K562 (cell line): ENCODE results near the gene TBXAS1. TPM values are rescaled to one million over a fixed set of nuclear protein-coding genes. Genes with fewer than 3 reads are reported as not detected.

Experiments used
- ATAC-seq: fragments of 200-7000 bp; cut with Tn5 transposase; 3 replicates; pipeline ENCODE4 v1.9.1; 2020; ENCODE audit warnings: moderate library complexity
- BruUV-seq: library from RNA; stranded (reverse); fragments of 400-500 nt; replicated peaks from 2 replicates; lab custom pipeline; 2021; lab: Mats Ljungman, UMichigan
- CTCF ChIA-PET: fragments of 300-600 bp; formaldehyde crosslinking; extraction: SDS; loops from one replicate; lab custom pipeline; 2021; ENCODE audit warnings: low intra/inter-chr PET ratio; lab: Yijun Ruan, JAX
- POLR2A ChIA-PET: fragments of 300-600, 350-650 bp; sonication (Branson Sonifier 250); formaldehyde crosslinking; extraction: SDS; loops from one replicate; lab custom pipeline; 2021; ENCODE audit warnings: antibody characterized with exemption, inconsistent platforms; lab: Yijun Ruan, JAX
- DNase-seq, 4 experiments: peaks; one replicate each; pipeline versions ENCODE4 v3.0.0 to v3.0.0-alpha.2; 2011 to 2018; ENCODE audit warnings: low spot score in 3 of 4, mixed read lengths in 3 of 4; ENCODE audit errors: extremely low read depth in 1 of 4
- FAIRE-seq: peaks from 2 replicates; lab custom pipeline; 2011; peaks lifted over from hg19 to GRCh38; lab: Jason Lieb, UNC
- H2AFZ ChIP-seq: 2 replicates; pipeline ENCODE4 v1.6.0; 2011; ENCODE audit warnings: low read depth, low read length, control low read depth, inconsistent platforms
- H3K27ac ChIP-seq: fragments of 200-600 bp; 3 replicates; pipeline ENCODE4 v1.8.0; 2011; ENCODE audit warnings: low read depth, mild to moderate bottlenecking, control low read depth, inconsistent platforms, low read length, moderate library complexity, mixed read lengths; ENCODE audit errors: extremely low read depth
- H3K27me3 ChIP-seq, 2 experiments: fragments of 300-600 bp in 1 of 2; 2 replicates in 1 of 2; 3 replicates in 1 of 2; pipeline versions ENCODE4 v1.6.0 to v1.8.0; 2011; ENCODE audit warnings: inconsistent platforms in 2 of 2, low read length in 2 of 2, mild to moderate bottlenecking in 1 of 2, mixed read lengths in 1 of 2, moderate library complexity in 1 of 2; ENCODE audit not compliant: control insufficient read depth in 2 of 2, insufficient read depth in 2 of 2
- H3K36me3 ChIP-seq: fragments of 300-600 bp; 3 replicates; pipeline ENCODE4 v1.8.0; 2011; ENCODE audit warnings: mild to moderate bottlenecking, low read length, inconsistent platforms; ENCODE audit not compliant: control insufficient read depth, insufficient read depth
- H3K4me1 ChIP-seq, 2 experiments: fragments of 200-600 bp in 1 of 2; replicated peaks in 1 of 2; 2 replicates in 1 of 2; 3 replicates in 1 of 2; pipeline versions ENCODE4 v1.5.1 to v1.8.0; 2011; ENCODE audit warnings: inconsistent platforms in 2 of 2, low read length in 2 of 2, mild to moderate bottlenecking in 1 of 2, mixed read lengths in 1 of 2, moderate library complexity in 1 of 2; ENCODE audit not compliant: control insufficient read depth in 2 of 2, insufficient read depth in 2 of 2
- H3K4me2 ChIP-seq: 2 replicates; pipeline ENCODE4 v1.6.1; 2011; ENCODE audit warnings: low read length, control low read depth, inconsistent platforms, mixed read lengths; ENCODE audit not compliant: insufficient read depth
- H3K4me3 ChIP-seq: fragments of 200-600 bp; sonication (generic), shearing (Covaris generic); 2 replicates; pipeline ENCODE4 v1.5.1; 2016; ENCODE audit warnings: control low read depth, inconsistent platforms
- H3K79me2 ChIP-seq: fragments of 200-600 bp; 3 replicates; pipeline ENCODE4 v1.8.0; 2011; ENCODE audit warnings: low read length, inconsistent platforms; ENCODE audit not compliant: control insufficient read depth, insufficient read depth
- H3K9ac ChIP-seq, 2 experiments: 2 replicates each; pipeline versions ENCODE4 v1.6.0 to v1.6.1; 2011; ENCODE audit warnings: low read depth in 2 of 2, low read length in 2 of 2, control low read depth in 1 of 2, inconsistent platforms in 1 of 2, mild to moderate bottlenecking in 1 of 2, mixed read lengths in 1 of 2; ENCODE audit not compliant: insufficient read depth in 1 of 2
- H3K9me1 ChIP-seq: one replicate; pipeline ENCODE4 v1.6.0; 2011; ENCODE audit warnings: inconsistent platforms, mild to moderate bottlenecking, low read length, moderate library complexity; ENCODE audit not compliant: control insufficient read depth, insufficient read depth
- H3K9me3 ChIP-seq: replicated peaks from 2 replicates; pipeline ENCODE4 v1.5.1; 2011; ENCODE audit warnings: low read depth, low read length, inconsistent platforms; ENCODE audit not compliant: control insufficient read depth, insufficient read depth
- H4K20me1 ChIP-seq: replicated peaks from 2 replicates; pipeline ENCODE4 v1.6.1; 2011; ENCODE audit warnings: low read length, inconsistent platforms, mixed read lengths; ENCODE audit not compliant: control insufficient read depth, insufficient read depth
- ARNT ChIP-seq, 2 experiments: fragments of 450-650 bp; IDR thresholded peaks; 2 replicates each; pipeline ENCODE4 v1.6.1; 2016; ENCODE audit warnings: mild to moderate bottlenecking in 1 of 2
- C11orf30 ChIP-seq: fragments of 450-650 bp; IDR thresholded peaks from 2 replicates; pipeline ENCODE4 v1.6.1; 2016; ENCODE audit warnings: low read depth, mild to moderate bottlenecking
- FOXP1 ChIP-seq: sonication (generic); formaldehyde crosslinking; IDR thresholded peaks from 2 replicates; pipeline ENCODE4 v1.8.0; 2022; ENCODE audit warnings: mild to moderate bottlenecking, missing genetic modification reagents
- JUND ChIP-seq, 2 experiments: IDR thresholded peaks; 2 replicates in 1 of 2; 3 replicates in 1 of 2; pipeline ENCODE4 v1.6.1; 2011; ENCODE audit warnings: borderline replicate concordance in 2 of 2, low read depth in 2 of 2, low read length in 2 of 2, improper control_type of control experiment in 1 of 2, missing biosample characterization in 1 of 2, missing genetic modification characterization in 1 of 2, missing genetic modification reagents in 1 of 2
- MAFG ChIP-seq: fragments of 450-650 bp; conservative IDR thresholded peaks from 2 replicates; pipeline ENCODE4 v1.6.1; 2016; ENCODE audit warnings: missing genetic modification characterization, missing compliant biosample characterization
- NCOR1 ChIP-seq: fragments of 450-650 bp; IDR thresholded peaks from 2 replicates; pipeline ENCODE4 v1.6.1; 2016; ENCODE audit warnings: mild to moderate bottlenecking, moderate library complexity
- NFE2 ChIP-seq: IDR thresholded peaks from 2 replicates; pipeline ENCODE4 v1.6.1; 2014; ENCODE audit warnings: antibody characterized with exemption, low read depth
- NFXL1 ChIP-seq: fragments of 450-650 bp; formaldehyde crosslinking; IDR thresholded peaks from 2 replicates; pipeline ENCODE4 v1.4.0; 2021; ENCODE audit warnings: mild to moderate bottlenecking
- NR2C2 ChIP-seq, 2 experiments: fragments of 200-800 bp in 1 of 2; sonication (Bioruptor generic) in 1 of 2; sonication (generic) in 1 of 2; formaldehyde crosslinking in 1 of 2; IDR thresholded peaks; 2 replicates each; pipeline versions ENCODE4 v1.6.1 to v1.8.0; 2016 to 2022; ENCODE audit warnings: mild to moderate bottlenecking in 1 of 2, missing compliant biosample characterization in 1 of 2, missing genetic modification characterization in 1 of 2, missing genetic modification reagents in 1 of 2
- PRDM10 ChIP-seq: fragments of 450-650 bp; IDR thresholded peaks from 2 replicates; pipeline ENCODE4 v1.6.1; 2018; ENCODE audit not compliant: partially characterized antibody
- SRSF3 ChIP-seq: fragments of 200-400 bp; formaldehyde crosslinking; IDR thresholded peaks from 2 replicates; pipeline ENCODE4 v1.6.1; 2016; ENCODE audit warnings: mild to moderate bottlenecking, low read length, moderate library complexity; ENCODE audit not compliant: insufficient read depth
- ZBTB17 ChIP-seq: fragments of 450-650 bp; formaldehyde crosslinking; IDR thresholded peaks from 2 replicates; pipeline ENCODE4 v1.4.0; 2020; ENCODE audit warnings: mild to moderate bottlenecking
- ZNF239 ChIP-seq: fragments of 250-450 bp; sonication (Bioruptor Pico); IDR thresholded peaks from 2 replicates; pipeline ENCODE4 v1.4.0; 2020; ENCODE audit warnings: mild to moderate bottlenecking
- ZNF766 ChIP-seq: fragments of 200-800 bp; sonication (Bioruptor generic); conservative IDR thresholded peaks from 2 replicates; pipeline ENCODE4 v1.6.1; 2016; ENCODE audit warnings: missing genetic modification characterization, missing compliant biosample characterization
- WGBS: fragments of 100-300 bp; shearing (Covaris generic); methylation state at CpG from one replicate; pipeline ENCODE4 v1.1.6; 2016; ENCODE audit warnings: low coverage, mixed read lengths; ENCODE audit not compliant: insufficient coverage; ENCODE audit errors: missing lambda C conversion rate; 5-methylcytosine and 5-hydroxymethylcytosine counted together
- in situ Hi-C: fragments of 300-500 bp; cut with MboI; formaldehyde crosslinking; loops from 4 replicates; pipeline ENCODE4 v1.15.0; 2018; ENCODE audit warnings: inconsistent platforms, mixed read lengths
- intact Hi-C: fragments of 100-400 bp; cut with micrococcal nuclease; formaldehyde crosslinking; loops from 2 replicates; pipeline ENCODE4 v1.14.2; 2022
- polyA plus RNA-seq, 8 experiments: library from polyadenylated mRNA; depleted of rRNA in 4 of 8; stranded (reverse) in 5 of 8; unstranded in 3 of 8; fragments of >200 nt; fragmentation: Nextera tagmentation in 2 of 8; fragmentation: Illumina TruSeq in 1 of 8; extraction: Ambion mirVana in 2 of 8; extraction: Trizol in 1 of 8; gene quantifications; 2 replicates each; pipeline versions ENCODE4 v1.2.1 to v1.2.3, GENCODE V29; 2011 to 2014; ENCODE audit warnings: inconsistent platforms in 1 of 8, missing spikeins in 1 of 8
- total RNA-seq, 7 experiments: library from RNA; depleted of rRNA in 6 of 7; stranded (reverse); fragments of >200 nt in 6 of 7; fragmentation: Illumina TruSeq in 2 of 7; extraction: Trizol in 2 of 7; gene quantifications; 2 replicates each; pipeline versions ENCODE4 v1.2.1 to v1.2.3, GENCODE V29; 2011 to 2021; ENCODE audit warnings: low replicate concordance in 1 of 7

The TBXAS1 gene
- total and polyA plus RNA-seq, 9 of the 15 experiments (the other 6 are each of a cell fraction or from before 2014, with no cell fraction given) = 1.1 to 8.3 (median 1.9) TPM

GRCh38 chr7:139873593-139874301 lies 44.7 kb downstream of the TBXAS1 start:
- FAIRE-seq (no peak), DNase-seq (peak in 1 of 4 experiments; percentile 36), ATAC-seq (no peak)
- Histone ChIP-seq H3K79me2 (no peaks in the 10 kb centered on the region), H3K9ac (no peak overlapping the region), H3K4me1 (peaks cover 0 to 7% of the 10 kb centered on the region in 2 experiments; a peak in 4 of 5 replicates), H3K4me3 (no peak overlapping the region), H3K9me3 (no peaks in the 10 kb centered on the region), H3K4me2 (no peak overlapping the region), H2AFZ (peak overlapping the region; percentile 32), H3K36me3 (no peaks in the 10 kb centered on the region), H3K9me1 (no peaks in the 10 kb centered on the region), H4K20me1 (no peaks in the 10 kb centered on the region), H3K27ac (no peak overlapping the region), H3K27me3 (no peaks in the 10 kb centered on the region)
- ChIA-PET CTCF (no interaction called here), POLR2A (interaction anchor here (0.7 to 1.6 kb wide), 5 partner anchors 14 to 133 kb away, joined by 3 to 9 read pairs (median 3); no protein-coding TSS in a partner anchor)
- intact Hi-C loops (no loop called here), in situ Hi-C loops (no loop called here)
- BruUV-seq = no TSS peak
- 29% methylated on average over 8 of the region's 8 CpGs for WGBS
- TF ChIP-seq JUND (IDR thresholded peaks at IDR 0.05; ENCODE audit: borderline replicate concordance, low read depth, low read length) = no peak
- no peak for TF ChIP-seq JUND (tag; IDR thresholded peaks at IDR 0.05; ENCODE audit: borderline replicate concordance, low read depth, low read length)
- peak; percentile 67 for TF ChIP-seq PRDM10
- TF ChIP-seq SRSF3 = no peak
- TF ChIP-seq ZNF239 = no peak
- 0 out of 2 replicates have a peak, but pooled peaks have one; percentile 47 for TF ChIP-seq NFXL1 (CRISPR knock-in tag)
- TF ChIP-seq NFE2 = peak; percentile 53
- peak; percentile 55; the same call in 1 of the 2 replicates for TF ChIP-seq MAFG (tag)
- TF ChIP-seq ZNF766 (CRISPR knock-in tag) = no peak
- TF ChIP-seq ZBTB17 (CRISPR knock-in tag) = no peak
- TF ChIP-seq NR2C2 (CRISPR knock-in tag; IDR thresholded peaks at IDR 0.05) = no peak
- 0 out of 2 replicates have a peak, but pooled peaks have one; percentile 24 for TF ChIP-seq NR2C2 (tag; IDR thresholded peaks at IDR 0.05)
- no peak for TF ChIP-seq ARNT (IDR thresholded peaks at IDR 0.05)
- TF ChIP-seq FOXP1 (CRISPR knock-in tag) = no peak
- TF ChIP-seq C11orf30 = peak; percentile 18; the same call in 1 of the 2 replicates
- TF ChIP-seq NCOR1 = no peak
